Measurements from ENCODE around the gene MYLK. TPM values are rescaled to one million over a fixed set of nuclear protein-coding genes. Genes with fewer than 3 reads are reported as not detected.

MYLK gene
- total RNA-seq, 1 donor from 2014 or later: 50.5 TPM

DNA sequence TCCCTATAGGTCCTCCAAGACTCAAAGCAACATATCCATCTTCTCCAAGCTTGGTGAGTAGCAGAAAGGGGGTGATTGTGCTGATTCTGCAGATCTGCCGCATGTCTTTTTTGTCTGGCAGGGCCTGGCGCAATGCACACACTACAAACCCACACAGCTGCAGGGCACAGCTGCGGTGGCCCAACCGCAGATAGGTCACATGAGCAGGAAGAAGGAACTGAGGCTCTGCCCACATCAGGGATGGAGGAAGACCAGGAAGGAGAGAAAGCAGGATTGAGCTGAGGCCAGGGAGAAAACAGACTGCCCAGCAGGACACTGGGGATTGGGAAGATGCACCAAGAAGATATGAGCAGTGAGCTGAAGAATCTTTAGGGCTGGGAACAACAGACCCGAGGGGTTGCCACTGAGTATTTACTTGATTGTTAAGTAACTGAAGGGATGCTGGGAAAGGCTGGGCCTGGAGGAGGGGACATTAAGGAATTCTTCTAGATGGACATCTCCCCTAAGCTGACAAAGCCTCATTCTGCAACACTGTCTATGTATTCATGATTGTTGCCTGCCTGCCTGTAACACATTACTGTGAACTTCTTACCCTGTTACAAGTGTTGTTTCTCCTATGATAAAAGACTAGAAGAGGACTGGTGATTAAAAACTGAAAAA is 126.7 kb downstream of the MYLK start:
- H4K20me1 ChIP-seq (ENCODE audit: insufficient read depth, low read length): no peaks in the 10 kb centered on the region
- H3K4me2 ChIP-seq (ENCODE audit: low read length): peak overlapping the region; percentile 3
- H3K79me2 ChIP-seq (ENCODE audit: insufficient read depth, low read length): peaks cover 6% of the 10 kb centered on the region
- Mint-ChIP-seq H3K4me1 (ENCODE audit: low read depth, unreplicated experiment) (peaks cover 32% of the 10 kb centered on the region), H3K27ac (ENCODE audit: unreplicated experiment) (no peak overlapping the region), H3K27me3 (ENCODE audit: low read depth, unreplicated experiment) (no peaks in the 10 kb centered on the region), H3K36me3 (ENCODE audit: low read depth, unreplicated experiment) (peaks cover 7% of the 10 kb centered on the region), H3K9me3 (ENCODE audit: unreplicated experiment) (peaks cover 6% of the 10 kb centered on the region), H3K4me3 (ENCODE audit: unreplicated experiment) (no peak overlapping the region)
- no peak for TF ChIP-seq EZH2 (IDR thresholded peaks at IDR 0.05; ENCODE audit: insufficient read depth, low read length)
- TF ChIP-seq, protein P1, sequence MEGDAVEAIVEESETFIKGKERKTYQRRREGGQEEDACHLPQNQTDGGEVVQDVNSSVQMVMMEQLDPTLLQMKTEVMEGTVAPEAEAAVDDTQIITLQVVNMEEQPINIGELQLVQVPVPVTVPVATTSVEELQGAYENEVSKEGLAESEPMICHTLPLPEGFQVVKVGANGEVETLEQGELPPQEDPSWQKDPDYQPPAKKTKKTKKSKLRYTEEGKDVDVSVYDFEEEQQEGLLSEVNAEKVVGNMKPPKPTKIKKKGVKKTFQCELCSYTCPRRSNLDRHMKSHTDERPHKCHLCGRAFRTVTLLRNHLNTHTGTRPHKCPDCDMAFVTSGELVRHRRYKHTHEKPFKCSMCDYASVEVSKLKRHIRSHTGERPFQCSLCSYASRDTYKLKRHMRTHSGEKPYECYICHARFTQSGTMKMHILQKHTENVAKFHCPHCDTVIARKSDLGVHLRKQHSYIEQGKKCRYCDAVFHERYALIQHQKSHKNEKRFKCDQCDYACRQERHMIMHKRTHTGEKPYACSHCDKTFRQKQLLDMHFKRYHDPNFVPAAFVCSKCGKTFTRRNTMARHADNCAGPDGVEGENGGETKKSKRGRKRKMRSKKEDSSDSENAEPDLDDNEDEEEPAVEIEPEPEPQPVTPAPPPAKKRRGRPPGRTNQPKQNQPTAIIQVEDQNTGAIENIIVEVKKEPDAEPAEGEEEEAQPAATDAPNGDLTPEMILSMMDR (IDR thresholded peaks at IDR 0.05; ENCODE audit: insufficient read depth, low read depth, low read length): no peak
- peaks cover 19% of the 10 kb centered on the region for H3K4me1 ChIP-seq (ENCODE audit: insufficient read depth, low read length)
- peak; percentile 11 for DNase-seq (ENCODE audit: low read depth)
- H2AFZ ChIP-seq (ENCODE audit: low read depth, low read length): no peak overlapping the region
- no peak for FAIRE-seq
- H3K9ac ChIP-seq (ENCODE audit: low read length): no peak overlapping the region
- H3K27ac ChIP-seq (ENCODE audit: low read depth, low read length): peak overlapping the region; percentile 11
- H3K27me3 ChIP-seq (ENCODE audit: insufficient read depth, low read length): no peaks in the 10 kb centered on the region
- no peaks in the 10 kb centered on the region for H3K36me3 ChIP-seq (ENCODE audit: insufficient read depth, low read length)
- no peak overlapping the region for H3K4me3 ChIP-seq (ENCODE audit: insufficient read depth, low read depth, low read length)
- H3K9me3 ChIP-seq (ENCODE audit: insufficient read depth, low read depth, low read length): no peaks in the 10 kb centered on the region

DNA sequence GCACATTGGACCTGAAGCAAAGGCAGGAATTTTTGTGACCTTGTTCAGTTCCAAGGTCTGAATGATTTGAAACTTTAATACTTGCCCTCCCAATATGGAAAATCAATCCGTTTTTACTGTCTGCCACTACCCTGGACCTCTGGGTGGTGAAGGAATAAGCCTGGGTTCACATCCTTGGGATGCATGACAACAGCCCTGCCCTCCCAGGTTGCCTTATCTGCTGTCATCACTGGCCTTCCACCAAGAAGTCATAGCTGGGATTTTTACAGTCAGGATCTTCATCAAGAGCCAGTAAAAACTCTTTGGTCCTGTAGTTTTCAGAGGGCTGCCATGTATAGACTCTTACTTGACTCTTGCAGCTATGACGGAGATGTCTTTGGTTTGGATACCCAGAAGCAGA is 128.6 kb downstream of the MYLK start:
- no peak overlapping the region for H2AFZ ChIP-seq (ENCODE audit: low read depth, low read length)
- H3K4me2 ChIP-seq (ENCODE audit: low read length): no peak overlapping the region
- peaks cover 32% of the 10 kb centered on the region for H3K4me1 ChIP-seq (ENCODE audit: insufficient read depth, low read length)
- H3K4me3 ChIP-seq (ENCODE audit: insufficient read depth, low read depth, low read length): no peak overlapping the region
- no peaks in the 10 kb centered on the region for H3K27me3 ChIP-seq (ENCODE audit: insufficient read depth, low read length)
- Mint-ChIP-seq H3K4me3 (ENCODE audit: unreplicated experiment) (no peak overlapping the region), H3K36me3 (ENCODE audit: low read depth, unreplicated experiment) (peaks cover 6% of the 10 kb centered on the region), H3K9me3 (ENCODE audit: unreplicated experiment) (peaks cover 6% of the 10 kb centered on the region), H3K27ac (ENCODE audit: unreplicated experiment) (no peak overlapping the region), H3K4me1 (ENCODE audit: low read depth, unreplicated experiment) (peaks cover 42% of the 10 kb centered on the region), H3K27me3 (ENCODE audit: low read depth, unreplicated experiment) (no peaks in the 10 kb centered on the region)
- no peak overlapping the region for H3K27ac ChIP-seq (ENCODE audit: low read depth, low read length)
- H3K36me3 ChIP-seq (ENCODE audit: insufficient read depth, low read length): no peaks in the 10 kb centered on the region
- no peaks in the 10 kb centered on the region for H3K9me3 ChIP-seq (ENCODE audit: insufficient read depth, low read depth, low read length)
- TF ChIP-seq EZH2 (IDR thresholded peaks at IDR 0.05; ENCODE audit: insufficient read depth, low read length): no peak
- TF ChIP-seq, protein P1 (IDR thresholded peaks at IDR 0.05; ENCODE audit: insufficient read depth, low read depth, low read length): no peak
- no peaks in the 10 kb centered on the region for H4K20me1 ChIP-seq (ENCODE audit: insufficient read depth, low read length)
- FAIRE-seq (no peak), DNase-seq (ENCODE audit: low read depth) (no peak)
- peaks cover 6% of the 10 kb centered on the region for H3K79me2 ChIP-seq (ENCODE audit: insufficient read depth, low read length)
- no peak overlapping the region for H3K9ac ChIP-seq (ENCODE audit: low read length)

DNA sequence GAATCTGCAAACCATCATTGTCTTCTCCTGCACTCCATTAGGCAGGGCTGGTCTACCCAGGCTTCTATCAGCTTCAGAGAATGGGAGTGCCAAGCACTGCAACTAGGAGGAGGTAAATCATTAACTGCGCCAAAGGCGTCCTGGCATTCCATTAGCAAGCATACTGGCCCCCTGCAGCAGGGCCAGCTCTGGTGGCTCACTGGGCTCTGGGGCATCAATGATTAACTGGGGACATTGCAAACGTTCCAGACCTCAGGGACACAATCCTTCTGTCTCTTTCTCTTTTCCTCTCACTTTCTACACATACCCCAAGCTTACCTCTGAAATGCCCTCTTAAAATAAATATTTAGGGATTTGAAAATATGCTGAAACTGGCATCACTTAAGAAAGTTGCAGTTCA is 129.0 kb downstream of the MYLK start:
- TF ChIP-seq, protein P1 (IDR thresholded peaks at IDR 0.05; ENCODE audit: insufficient read depth, low read depth, low read length): no peak
- no peak for TF ChIP-seq EZH2 (IDR thresholded peaks at IDR 0.05; ENCODE audit: insufficient read depth, low read length)
- FAIRE-seq: no peak
- H3K4me3 ChIP-seq (ENCODE audit: insufficient read depth, low read depth, low read length): no peak overlapping the region
- peaks cover 6% of the 10 kb centered on the region for H3K36me3 Mint-ChIP-seq (ENCODE audit: low read depth, unreplicated experiment)
- peaks cover 6% of the 10 kb centered on the region for H3K79me2 ChIP-seq (ENCODE audit: insufficient read depth, low read length)
- H3K27ac ChIP-seq (ENCODE audit: low read depth, low read length): no peak overlapping the region
- peaks cover 46% of the 10 kb centered on the region for H3K4me1 Mint-ChIP-seq (ENCODE audit: low read depth, unreplicated experiment)
- no peak overlapping the region for H3K4me3 Mint-ChIP-seq (ENCODE audit: unreplicated experiment)
- no peak overlapping the region for H2AFZ ChIP-seq (ENCODE audit: low read depth, low read length)
- no peak overlapping the region for H3K4me2 ChIP-seq (ENCODE audit: low read length)
- no peaks in the 10 kb centered on the region for H3K27me3 Mint-ChIP-seq (ENCODE audit: low read depth, unreplicated experiment)
- no peaks in the 10 kb centered on the region for H3K27me3 ChIP-seq (ENCODE audit: insufficient read depth, low read length)
- peaks cover 36% of the 10 kb centered on the region for H3K4me1 ChIP-seq (ENCODE audit: insufficient read depth, low read length)
- peaks cover 6% of the 10 kb centered on the region for H3K9me3 Mint-ChIP-seq (ENCODE audit: unreplicated experiment)
- no peak for DNase-seq (ENCODE audit: low read depth)
- H4K20me1 ChIP-seq (ENCODE audit: insufficient read depth, low read length): no peaks in the 10 kb centered on the region
- no peak overlapping the region for H3K9ac ChIP-seq (ENCODE audit: low read length)
- H3K27ac Mint-ChIP-seq (ENCODE audit: unreplicated experiment): no peak overlapping the region
- no peaks in the 10 kb centered on the region for H3K36me3 ChIP-seq (ENCODE audit: insufficient read depth, low read length)
- H3K9me3 ChIP-seq (ENCODE audit: insufficient read depth, low read depth, low read length): no peaks in the 10 kb centered on the region

Data from astrocyte (in vitro differentiated cells and primary cell).